Hematopoietic multipotent progenitor cell (in vitro differentiated cells): Measurements from ENCODE around the gene ERF. TPM values are rescaled to one million over a fixed set of nuclear protein-coding genes. Genes with fewer than 3 reads are reported as not detected.

Experiments
- total RNA-seq: library from RNA; depleted of rRNA; stranded (reverse); fragments of >200 nt; gene quantifications from one replicate; pipeline ENCODE4 v1.2.3, GENCODE V29; 2012

The ERF gene
- total RNA-seq, 1 donor, result 39.0 TPM

Other genes starting within 250 kb of the ERF start
- 22.1 TPM for gene GRIK5, start 184.9 kb downstream of the ERF start, total RNA-seq
- gene ZNF574, start 179.0 kb downstream of the ERF start, total RNA-seq, result 67.6 TPM
- gene POU2F2, start 122.7 kb downstream of the ERF start, total RNA-seq, result 5.7 TPM
- 78.1 TPM for gene DEDD2, start 37.5 kb downstream of the ERF start, total RNA-seq
- 16.2 TPM for gene ZNF526, start 34.8 kb downstream of the ERF start, total RNA-seq
- gene GSK3A, start 12.5 kb downstream of the ERF start, total RNA-seq, result 24.5 TPM
- 43.1 TPM for gene CIC, start 14.1 kb upstream of the ERF start, total RNA-seq
- gene PRR19, start 47.0 kb upstream of the ERF start, total RNA-seq, result 0.54 TPM
- gene PAFAH1B3, start 47.5 kb upstream of the ERF start, total RNA-seq, result 119 TPM
- not detected for gene TMEM145, start 58.2 kb upstream of the ERF start, total RNA-seq
- gene MEGF8, start 70.5 kb upstream of the ERF start, total RNA-seq, result 17.2 TPM
- gene CNFN, start 135.2 kb upstream of the ERF start, total RNA-seq, result 1.1 TPM
- gene LIPE, start 172.3 kb upstream of the ERF start, total RNA-seq, result 9.2 TPM
- gene CXCL17, start 187.8 kb upstream of the ERF start, total RNA-seq, result not detected